ENCODE results near the gene OR2G6.
"Not testable (repeated sequence)": the region's sequence is repeated elsewhere in the genome, so short reads cannot be mapped to it uniquely, and the experiment has no call there.

The OR2G6 gene

GRCh38 chr1:248473051-248473450 is 34.8 kb upstream of the OR2G6 start, which contains the start of gene OR2T3:
TSS of gene OR2T3 (plus strand) at chr1:248473351. CDS start at chr1:248473351, 0 bp downstream.
- H3K4me3 ChIP-seq (ENCODE audit: low read depth, low read length); H3K9ac ChIP-seq (ENCODE audit: low read length); H2AFZ ChIP-seq (ENCODE audit: insufficient read depth, low read length, poor library complexity); H3K4ac ChIP-seq (ENCODE audit: low read depth, low read length); H3K4me2 ChIP-seq (ENCODE audit: low read length); H4K8ac ChIP-seq (ENCODE audit: low read depth, low read length); H3K9me3 ChIP-seq (ENCODE audit: insufficient read depth, low read depth, low read length); H2BK120ac ChIP-seq (ENCODE audit: insufficient read depth, low read length, poor library complexity); H4K12ac ChIP-seq (ENCODE audit: low read depth, low read length); H2AK5ac ChIP-seq (ENCODE audit: low read length); H3K14ac ChIP-seq (ENCODE audit: low read length); H3K36me3 ChIP-seq (ENCODE audit: control insufficient read depth in 1 of 2, insufficient read depth in 2 of 2, low read length in 2 of 2); H2BK12ac ChIP-seq (ENCODE audit: low read length); H2BK5ac ChIP-seq (ENCODE audit: low read depth, low read length, poor library complexity); H3K4me1 ChIP-seq (ENCODE audit: control insufficient read depth in 1 of 2, insufficient read depth in 2 of 2, low read length in 2 of 2); H3K27ac ChIP-seq (ENCODE audit: low read depth, low read length); H3K79me2 ChIP-seq (ENCODE audit: control insufficient read depth, insufficient read depth, low read length, poor library complexity); H3K23ac ChIP-seq (ENCODE audit: low read length); H4K91ac ChIP-seq (ENCODE audit: low read depth, low read length); H3K18ac ChIP-seq (ENCODE audit: low read length); H3K27me3 ChIP-seq (ENCODE audit: insufficient read depth, low read length); DNase-seq; H3K79me1 ChIP-seq (ENCODE audit: low read length): not testable (repeated sequence)
- no CpG with 5 or more reads among the region's 2 CpGs for WGBS (ENCODE audit: extremely low coverage, insufficient coverage, insufficient read length)

- H3K23ac ChIP-seq (ENCODE audit: low read length); H4K8ac ChIP-seq (ENCODE audit: low read depth, low read length); H3K9ac ChIP-seq (ENCODE audit: low read length); H2BK120ac ChIP-seq (ENCODE audit: insufficient read depth, low read length, poor library complexity); H3K4me1 ChIP-seq (ENCODE audit: control insufficient read depth in 1 of 2, insufficient read depth in 2 of 2, low read length in 2 of 2); H3K9me3 ChIP-seq (ENCODE audit: insufficient read depth, low read depth, low read length); H3K4me3 ChIP-seq (ENCODE audit: low read depth, low read length); H3K4me2 ChIP-seq (ENCODE audit: low read length); H2AFZ ChIP-seq (ENCODE audit: insufficient read depth, low read length, poor library complexity); H3K79me1 ChIP-seq (ENCODE audit: low read length); H2BK12ac ChIP-seq (ENCODE audit: low read length); H2AK5ac ChIP-seq (ENCODE audit: low read length); H4K12ac ChIP-seq (ENCODE audit: low read depth, low read length); H3K18ac ChIP-seq (ENCODE audit: low read length); H4K91ac ChIP-seq (ENCODE audit: low read depth, low read length); H3K14ac ChIP-seq (ENCODE audit: low read length); H2BK5ac ChIP-seq (ENCODE audit: low read depth, low read length, poor library complexity); H3K27me3 ChIP-seq (ENCODE audit: insufficient read depth, low read length); DNase-seq; H3K79me2 ChIP-seq (ENCODE audit: control insufficient read depth, insufficient read depth, low read length, poor library complexity); H3K27ac ChIP-seq (ENCODE audit: low read depth, low read length); H3K36me3 ChIP-seq (ENCODE audit: control insufficient read depth in 1 of 2, insufficient read depth in 2 of 2, low read length in 2 of 2); H3K4ac ChIP-seq (ENCODE audit: low read depth, low read length): not testable (repeated sequence)
- no CpG with 5 or more reads among the region's 1 CpG for WGBS (ENCODE audit: extremely low coverage, insufficient coverage, insufficient read length)
Measured at GRCh38 chr1:248475660-248476059, 32.2 kb upstream of the OR2G6 start.

GRCh38 chr1:248481686-248482579 is 25.9 kb upstream of the OR2G6 start:
- not testable (repeated sequence) for H3K4ac ChIP-seq (ENCODE audit: low read depth, low read length); H3K4me3 ChIP-seq (ENCODE audit: low read depth, low read length); H3K27ac ChIP-seq (ENCODE audit: low read depth, low read length); H4K91ac ChIP-seq (ENCODE audit: low read depth, low read length); H3K9ac ChIP-seq (ENCODE audit: low read length); H2BK12ac ChIP-seq (ENCODE audit: low read length); H4K8ac ChIP-seq (ENCODE audit: low read depth, low read length); H3K14ac ChIP-seq (ENCODE audit: low read length); H3K27me3 ChIP-seq (ENCODE audit: insufficient read depth, low read length); H2BK5ac ChIP-seq (ENCODE audit: low read depth, low read length, poor library complexity); H3K23ac ChIP-seq (ENCODE audit: low read length); H2AFZ ChIP-seq (ENCODE audit: insufficient read depth, low read length, poor library complexity); H3K9me3 ChIP-seq (ENCODE audit: insufficient read depth, low read depth, low read length); H2AK5ac ChIP-seq (ENCODE audit: low read length); H3K79me1 ChIP-seq (ENCODE audit: low read length); DNase-seq; H3K4me1 ChIP-seq (ENCODE audit: control insufficient read depth in 1 of 2, insufficient read depth in 2 of 2, low read length in 2 of 2); H2BK120ac ChIP-seq (ENCODE audit: insufficient read depth, low read length, poor library complexity); H3K4me2 ChIP-seq (ENCODE audit: low read length); H3K18ac ChIP-seq (ENCODE audit: low read length); H3K36me3 ChIP-seq (ENCODE audit: control insufficient read depth in 1 of 2, insufficient read depth in 2 of 2, low read length in 2 of 2); H3K79me2 ChIP-seq (ENCODE audit: control insufficient read depth, insufficient read depth, low read length, poor library complexity); H4K12ac ChIP-seq (ENCODE audit: low read depth, low read length)
- WGBS (ENCODE audit: extremely low coverage, insufficient coverage, insufficient read length) = no CpG with 5 or more reads among the region's 13 CpGs

- not testable (repeated sequence) for H3K23ac ChIP-seq (ENCODE audit: low read length); H2BK5ac ChIP-seq (ENCODE audit: low read depth, low read length, poor library complexity); H3K79me1 ChIP-seq (ENCODE audit: low read length); H3K27ac ChIP-seq (ENCODE audit: low read depth, low read length); H3K4me3 ChIP-seq (ENCODE audit: low read depth, low read length); H3K36me3 ChIP-seq (ENCODE audit: control insufficient read depth in 1 of 2, insufficient read depth in 2 of 2, low read length in 2 of 2); H3K27me3 ChIP-seq (ENCODE audit: insufficient read depth, low read length); H3K14ac ChIP-seq (ENCODE audit: low read length); H3K4ac ChIP-seq (ENCODE audit: low read depth, low read length); H4K91ac ChIP-seq (ENCODE audit: low read depth, low read length); H2BK120ac ChIP-seq (ENCODE audit: insufficient read depth, low read length, poor library complexity); H3K9me3 ChIP-seq (ENCODE audit: insufficient read depth, low read depth, low read length); H3K9ac ChIP-seq (ENCODE audit: low read length); H2AFZ ChIP-seq (ENCODE audit: insufficient read depth, low read length, poor library complexity); H2AK5ac ChIP-seq (ENCODE audit: low read length); H4K12ac ChIP-seq (ENCODE audit: low read depth, low read length); DNase-seq; H3K4me2 ChIP-seq (ENCODE audit: low read length); H2BK12ac ChIP-seq (ENCODE audit: low read length); H4K8ac ChIP-seq (ENCODE audit: low read depth, low read length); H3K4me1 ChIP-seq (ENCODE audit: control insufficient read depth in 1 of 2, insufficient read depth in 2 of 2, low read length in 2 of 2); H3K79me2 ChIP-seq (ENCODE audit: control insufficient read depth, insufficient read depth, low read length, poor library complexity); H3K18ac ChIP-seq (ENCODE audit: low read length)
- no CpG with 5 or more reads among the region's 6 CpGs for WGBS (ENCODE audit: extremely low coverage, insufficient coverage, insufficient read length)
Measured at GRCh38 chr1:248488289-248488688, 19.6 kb upstream of the OR2G6 start, which contains the start of gene OR2T5. TSS of gene OR2T5 (plus strand) at chr1:248488589. CDS start at chr1:248488589, 0 bp downstream.
